GM21447 (cell line): Measurements from ENCODE around the gene NDEL1.
A peak's percentile ranks its signal among the peaks of the same experiment; 100 is the strongest.

Experiments used
- ATAC-seq: cut with Tn5 transposase; IDR thresholded peaks from one replicate; pipeline ENCODE4 v1.9.1; 2021; ENCODE audit not compliant: unreplicated experiment

The NDEL1 gene

DNA sequence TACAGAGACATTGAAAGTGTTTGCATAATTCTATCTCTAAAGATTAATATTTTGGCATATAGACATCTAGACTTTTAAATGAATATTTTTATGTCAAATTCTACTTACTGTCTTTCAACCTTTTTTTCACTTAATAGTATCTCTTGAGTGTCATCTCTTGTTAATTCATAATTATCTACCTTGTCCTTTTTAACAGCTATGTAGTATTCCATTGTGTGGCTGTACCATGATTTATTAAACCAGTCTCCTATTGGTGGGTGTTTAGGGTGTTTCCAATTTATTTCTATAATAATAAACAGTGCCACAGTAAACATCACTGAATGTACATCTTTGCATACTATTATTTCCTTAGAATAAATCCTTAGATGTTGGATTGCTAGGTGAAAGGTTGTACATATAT, 21.7 kb upstream of the NDEL1 start:
- ATAC-seq: no peak

DNA sequence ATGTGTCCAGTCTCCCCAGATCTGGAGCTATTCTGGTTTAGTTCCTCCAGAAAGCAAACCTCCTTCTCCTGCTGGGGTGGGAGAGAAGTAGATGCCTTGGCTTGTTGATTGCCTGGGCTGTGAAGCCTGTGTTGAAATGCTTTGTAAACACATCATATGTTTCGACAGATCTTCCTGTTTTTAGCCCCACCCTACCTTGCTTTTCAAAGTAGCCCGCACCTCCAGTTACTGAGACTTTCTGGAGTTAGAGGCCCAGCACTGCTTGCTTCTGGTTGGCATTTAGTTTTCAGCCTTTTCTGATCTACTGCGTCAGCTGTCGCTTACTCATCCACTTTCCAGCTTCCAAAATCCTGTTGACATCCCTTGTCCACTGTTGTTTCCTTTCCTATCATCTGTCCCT, 17.9 kb upstream of the NDEL1 start:
- ATAC-seq: no peak

DNA sequence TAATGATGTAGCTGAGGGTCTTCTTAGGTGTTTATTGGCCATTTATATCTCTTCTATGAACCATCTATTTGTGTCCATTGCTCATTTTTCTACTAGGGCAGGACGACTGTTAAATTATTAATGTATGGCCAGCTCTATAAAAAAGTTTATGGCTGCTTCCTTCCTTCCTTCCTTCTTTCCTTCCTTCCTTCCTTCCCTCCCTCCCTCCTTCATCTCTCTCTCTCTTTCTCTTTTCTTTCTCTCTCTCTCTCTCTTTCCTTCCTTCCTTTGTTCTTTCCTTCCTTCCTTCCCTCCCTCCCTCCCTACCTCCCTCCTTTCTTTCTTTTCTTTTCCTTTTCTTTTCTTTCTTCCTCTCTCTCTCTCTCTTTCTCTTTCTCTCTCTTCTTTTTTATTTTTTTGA, 17.2 kb upstream of the NDEL1 start:
- no peak for ATAC-seq

DNA sequence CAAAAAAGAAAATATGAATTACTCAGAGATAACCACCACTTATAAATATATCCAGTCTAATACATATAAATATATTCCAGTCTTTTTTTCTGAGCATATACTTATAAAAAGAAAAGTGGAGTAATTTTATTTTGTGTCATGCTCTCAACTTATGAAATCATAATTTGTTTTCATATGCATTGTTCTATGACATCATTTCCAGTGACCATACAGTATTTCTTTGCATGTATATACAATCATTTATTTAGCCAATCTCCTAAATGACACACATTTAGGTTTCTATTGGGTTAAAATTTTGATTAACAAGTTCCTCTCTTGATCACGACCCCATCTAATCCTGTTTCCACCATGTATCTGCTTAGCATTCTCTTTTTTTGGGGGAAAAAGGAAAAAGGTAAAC, 16.4 kb upstream of the NDEL1 start:
- ATAC-seq: no peak

DNA sequence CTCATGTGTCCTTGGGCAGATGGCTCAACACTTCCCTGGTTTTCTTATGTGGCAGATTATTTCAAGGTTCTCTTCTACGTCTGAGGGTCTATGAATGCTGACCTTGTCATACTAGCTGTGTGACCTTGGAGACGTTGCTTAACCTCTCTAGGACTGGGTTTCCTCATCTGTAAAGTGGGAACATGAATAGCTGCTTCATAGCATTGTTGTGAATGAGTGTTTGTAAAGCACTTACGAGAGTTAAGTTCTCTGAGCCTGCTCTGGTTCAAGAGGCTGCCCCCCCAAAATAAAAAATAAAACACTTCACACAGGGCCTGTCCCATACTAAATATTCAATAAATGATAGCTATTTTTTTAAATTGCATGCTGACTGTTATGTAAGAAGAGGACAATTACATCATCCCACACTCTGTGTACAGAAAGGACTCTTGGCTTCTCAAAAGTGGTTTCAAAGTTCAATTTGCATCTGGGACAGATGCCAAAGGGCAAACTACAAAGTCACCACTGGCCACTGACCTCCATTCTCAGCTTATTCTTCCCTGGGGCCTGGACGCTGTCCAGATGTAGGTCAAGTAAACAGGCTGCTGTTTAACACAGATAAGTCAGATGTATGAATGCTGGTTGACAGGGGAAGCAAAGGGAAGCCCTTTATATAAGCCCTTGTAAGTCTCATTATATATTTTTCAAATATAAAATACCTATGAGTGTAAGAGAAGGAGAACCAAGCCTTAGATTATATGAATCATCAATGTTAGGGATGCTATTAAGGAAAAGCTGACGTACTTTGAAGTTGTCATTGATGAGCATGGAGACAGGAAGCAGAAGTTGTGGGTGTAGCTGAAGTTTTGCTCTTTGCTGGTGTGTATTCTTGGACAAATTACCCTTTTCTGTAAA, 15.4 kb upstream of the NDEL1 start:
- ATAC-seq: no peak

DNA sequence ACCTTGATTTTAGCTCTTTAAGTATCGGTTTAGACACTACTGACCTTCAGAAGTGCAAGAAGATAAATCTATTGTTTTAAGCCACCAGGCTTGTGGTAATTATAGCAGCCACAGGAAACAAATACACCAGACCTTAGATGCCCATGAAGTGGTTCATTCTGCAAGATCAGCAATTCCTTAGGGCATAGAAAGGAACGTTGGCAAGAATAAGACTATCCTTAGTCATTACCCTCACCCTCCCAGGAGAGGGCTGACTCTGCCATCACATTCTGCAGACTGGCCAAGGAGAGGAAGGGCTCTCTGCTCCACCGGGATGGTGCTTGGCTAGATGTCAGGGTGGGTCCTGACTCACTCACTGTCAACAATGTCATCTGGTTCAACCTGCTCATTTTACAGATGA, 14.1 kb upstream of the NDEL1 start:
- no peak for ATAC-seq

DNA sequence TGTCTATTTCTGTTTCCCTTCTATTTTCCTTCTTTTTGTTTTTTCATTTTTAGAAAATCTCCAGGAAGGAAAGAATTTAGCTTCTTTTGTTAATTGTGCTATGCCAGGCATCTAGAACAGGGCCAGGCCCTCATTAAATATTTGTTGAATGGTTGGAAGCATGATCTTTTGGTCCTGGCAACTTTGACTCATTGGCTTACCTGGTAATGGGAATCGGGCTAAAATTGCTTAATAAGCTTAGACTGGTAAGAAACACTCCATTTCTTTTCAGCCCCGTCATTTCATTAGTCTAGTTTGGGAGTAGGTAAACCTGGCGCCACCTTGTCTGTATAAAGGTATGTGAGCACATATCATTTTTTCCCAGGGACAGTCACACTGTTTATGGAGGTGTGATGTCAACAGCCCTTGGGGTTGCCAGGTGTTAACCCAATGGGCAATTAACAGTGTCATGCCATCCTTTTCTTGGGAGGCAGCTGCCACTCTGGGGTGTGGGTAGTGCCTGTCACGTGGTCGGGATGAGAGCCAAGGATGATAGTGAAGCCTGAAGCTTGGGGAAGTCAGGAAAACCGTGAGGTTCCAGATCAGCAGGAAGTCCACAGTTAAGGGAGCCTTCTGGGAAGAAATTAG, 9.5 kb upstream of the NDEL1 start:
- no peak for ATAC-seq

DNA sequence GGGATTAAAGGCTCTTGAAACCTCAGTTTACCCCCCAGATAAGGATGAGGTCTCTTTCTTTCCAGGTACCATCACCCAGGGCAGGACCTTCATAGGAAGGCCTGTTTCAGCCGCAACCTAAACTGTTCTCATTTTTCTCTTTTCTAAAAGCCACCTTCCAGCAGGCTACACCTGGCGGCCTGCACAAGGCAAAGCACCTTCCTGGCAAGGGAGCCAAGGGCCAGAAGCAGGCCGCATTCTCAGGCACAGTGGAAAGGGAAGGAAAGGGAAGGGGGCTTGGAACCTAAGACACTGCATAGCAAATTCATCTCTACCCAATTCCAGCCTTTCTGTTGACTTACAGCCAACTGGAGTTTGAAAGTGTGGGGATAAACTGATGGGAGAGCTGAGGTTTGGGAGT, 8.9 kb upstream of the NDEL1 start:
- no peak for ATAC-seq

DNA sequence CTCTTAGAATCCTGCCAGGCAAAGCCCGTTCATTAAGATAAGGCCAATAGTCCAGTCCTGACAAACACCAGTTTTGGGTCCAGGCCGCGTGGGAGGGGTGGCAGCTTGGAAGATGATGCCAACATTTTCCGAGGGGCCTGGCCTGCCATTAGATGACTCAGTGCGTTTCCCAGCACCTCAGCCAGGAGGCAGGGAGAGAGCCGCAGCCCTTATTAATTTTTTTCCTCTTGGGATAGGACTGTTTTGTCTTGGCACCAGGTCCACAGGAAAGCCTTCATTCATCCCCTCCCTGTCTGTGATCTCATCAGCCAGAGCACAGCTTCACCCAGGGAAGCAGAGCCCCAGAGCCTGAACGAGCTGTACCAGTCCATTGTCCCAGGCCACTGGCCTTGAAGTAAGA, 4.7 kb upstream of the NDEL1 start:
- no peak for ATAC-seq

DNA sequence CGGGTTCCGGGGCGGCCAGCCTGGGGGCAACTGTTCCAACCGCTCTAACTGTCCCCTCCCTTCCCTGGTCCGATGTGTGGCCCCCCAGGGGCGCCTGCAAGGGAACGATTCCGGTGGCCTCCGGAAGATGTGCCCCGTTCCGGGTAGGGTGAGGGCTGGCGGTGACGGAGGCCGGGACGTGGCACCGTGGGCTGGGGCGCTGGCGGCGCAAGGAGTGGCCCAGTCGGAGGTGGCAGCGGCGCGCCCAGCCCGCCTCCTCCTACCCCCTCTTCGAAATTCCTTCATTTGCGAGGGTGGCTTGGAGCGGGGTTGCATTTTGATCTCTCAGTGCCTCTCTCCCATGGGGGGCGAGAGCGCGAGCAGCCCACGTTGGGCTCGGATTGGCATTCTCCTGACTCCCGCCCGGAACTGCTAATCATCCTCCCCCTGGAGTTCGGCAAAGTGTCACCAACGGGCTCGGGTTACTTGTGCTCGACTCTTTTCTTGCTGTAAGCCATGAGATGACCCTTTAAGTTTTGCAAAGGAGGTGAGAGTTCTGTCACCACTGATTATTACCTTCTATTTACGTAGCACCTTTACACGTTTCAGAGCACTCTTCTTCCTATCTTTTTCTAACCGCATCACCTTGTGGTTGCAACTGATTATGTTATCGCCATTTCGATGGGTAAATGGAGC, 622 bp downstream of the NDEL1 start:
- ATAC-seq: peak; percentile 54

DNA sequence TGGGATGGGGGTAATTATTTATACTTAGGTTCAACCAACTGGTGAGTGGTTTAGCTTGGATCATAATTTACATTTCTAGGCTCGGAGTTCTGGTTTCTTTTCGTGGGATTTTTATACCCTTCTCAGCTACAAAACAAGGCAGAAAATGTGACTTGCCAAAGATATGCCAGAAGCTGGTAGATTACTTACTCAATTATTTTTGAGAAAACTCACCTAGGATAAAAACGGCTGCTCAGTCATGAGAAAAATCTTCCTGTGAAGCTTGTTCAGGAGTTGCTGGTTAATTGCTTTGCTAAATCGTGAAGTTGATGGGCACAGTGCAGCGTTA, 1.1 kb downstream of the NDEL1 start:
- no peak for ATAC-seq

DNA sequence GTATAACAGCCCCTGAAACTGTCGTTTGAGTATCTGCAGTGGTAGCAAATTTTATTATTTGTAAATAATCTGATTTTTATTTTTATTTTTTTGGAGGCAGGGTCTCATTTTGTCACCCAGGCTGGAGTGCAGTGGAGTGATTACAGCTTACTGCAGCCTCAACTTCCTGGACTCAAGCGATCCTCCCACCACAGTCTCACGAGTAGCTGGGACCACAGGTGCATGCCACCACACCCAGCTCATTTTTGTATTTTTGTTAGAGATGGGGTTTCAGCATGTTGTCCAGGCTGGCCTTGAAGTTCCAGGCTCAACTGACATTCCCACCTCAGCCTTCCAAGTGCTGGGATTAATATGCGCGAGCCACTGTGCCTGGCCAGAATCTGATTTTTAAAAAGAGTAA, 2.8 kb downstream of the NDEL1 start:
- ATAC-seq: no peak

DNA sequence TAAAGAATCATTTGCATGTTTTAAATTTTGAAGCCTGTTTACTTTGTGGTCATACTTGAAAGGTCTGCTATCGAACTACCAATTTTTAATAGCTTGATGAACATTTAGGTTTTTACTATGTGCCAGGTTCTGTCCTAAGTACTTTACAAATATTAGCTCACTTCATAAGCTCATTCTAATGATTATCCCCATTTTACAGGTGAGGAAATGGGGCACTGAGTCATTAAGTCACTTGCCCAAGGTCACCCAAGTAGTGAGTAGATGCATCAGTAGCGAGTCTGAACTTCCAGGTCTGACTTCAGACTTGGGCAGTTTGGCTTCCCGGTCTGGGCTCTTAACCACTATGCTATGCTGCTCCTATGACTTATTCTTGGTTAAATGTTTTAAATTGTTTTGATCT, 4.0 kb downstream of the NDEL1 start:
- no peak for ATAC-seq

DNA sequence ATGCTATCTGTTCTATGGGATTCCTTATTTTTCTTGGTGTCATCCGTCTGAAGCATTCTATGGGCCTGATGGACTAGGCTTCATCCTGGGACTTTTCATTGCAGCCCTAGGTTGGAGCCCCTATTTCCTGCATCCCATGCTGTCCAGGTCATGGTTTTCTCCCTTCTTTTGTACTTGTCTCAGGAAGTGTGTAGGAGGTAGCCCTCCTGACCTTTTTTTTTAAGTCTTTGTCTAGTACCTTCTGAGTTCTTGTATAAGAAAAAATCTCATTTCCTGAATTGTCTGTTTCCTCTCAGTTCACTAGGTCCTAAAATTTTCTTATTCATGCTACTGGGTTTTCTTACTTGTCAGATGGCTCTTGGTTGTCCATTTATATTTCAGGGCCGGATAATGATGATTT, 6.0 kb downstream of the NDEL1 start:
- no peak for ATAC-seq

DNA sequence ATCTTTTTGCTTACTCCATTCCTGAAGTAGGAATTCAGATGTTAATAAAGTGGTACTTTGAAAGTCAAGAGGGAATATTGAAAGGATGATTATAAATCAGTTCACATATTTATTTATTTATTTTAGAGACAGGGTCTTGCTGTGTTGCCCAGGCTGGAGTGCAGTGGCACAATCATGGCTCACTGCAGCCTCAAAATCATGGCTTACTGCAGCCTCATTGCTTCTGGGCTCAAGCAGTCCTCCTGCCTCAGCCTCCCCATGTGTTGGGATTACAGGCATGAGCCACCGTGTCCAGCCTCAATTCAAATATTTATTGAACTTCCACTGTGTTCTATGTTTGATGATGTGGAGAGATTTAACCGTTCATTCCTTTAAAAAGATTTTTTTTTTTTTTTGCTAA, 6.6 kb downstream of the NDEL1 start:
- ATAC-seq: no peak

DNA sequence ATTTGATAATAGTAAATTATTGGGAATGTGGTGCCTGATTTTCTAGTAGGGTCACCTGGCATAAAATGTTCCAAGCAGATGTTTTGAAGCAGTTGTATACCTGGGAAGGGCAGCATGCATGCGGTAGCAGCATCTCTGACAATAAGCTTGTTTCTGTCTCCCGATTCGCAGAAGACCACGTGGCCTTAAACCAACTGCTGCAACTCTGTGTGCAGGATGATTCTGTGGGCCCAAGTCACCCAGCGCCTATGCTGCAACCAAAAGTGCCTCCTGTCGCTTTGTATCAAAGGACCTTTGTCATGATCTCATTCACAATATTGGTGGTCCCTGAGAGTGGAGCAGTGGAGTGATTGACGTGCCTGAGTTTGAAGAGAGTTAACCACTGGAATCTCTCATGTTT, 8.1 kb downstream of the NDEL1 start:
- ATAC-seq: no peak

DNA sequence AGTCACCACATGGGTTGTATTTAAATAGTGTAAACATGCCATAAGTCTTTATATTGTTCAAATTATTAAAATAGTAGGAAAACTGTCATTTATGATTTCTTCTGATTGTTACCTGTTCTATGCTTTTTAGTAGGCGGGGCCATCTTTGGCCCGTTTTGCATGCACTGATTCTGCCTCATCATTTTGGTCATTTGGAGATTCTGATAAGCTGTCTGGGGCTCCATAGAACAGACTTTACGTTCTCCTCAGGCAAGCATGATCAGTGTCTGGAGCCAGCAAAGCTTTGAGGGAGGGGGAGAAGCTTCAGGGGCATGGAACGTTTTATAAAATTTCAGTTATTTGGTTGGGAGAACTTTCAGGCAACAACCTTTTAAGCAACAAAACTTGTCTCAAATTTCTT, 8.8 kb downstream of the NDEL1 start:
- no peak for ATAC-seq

DNA sequence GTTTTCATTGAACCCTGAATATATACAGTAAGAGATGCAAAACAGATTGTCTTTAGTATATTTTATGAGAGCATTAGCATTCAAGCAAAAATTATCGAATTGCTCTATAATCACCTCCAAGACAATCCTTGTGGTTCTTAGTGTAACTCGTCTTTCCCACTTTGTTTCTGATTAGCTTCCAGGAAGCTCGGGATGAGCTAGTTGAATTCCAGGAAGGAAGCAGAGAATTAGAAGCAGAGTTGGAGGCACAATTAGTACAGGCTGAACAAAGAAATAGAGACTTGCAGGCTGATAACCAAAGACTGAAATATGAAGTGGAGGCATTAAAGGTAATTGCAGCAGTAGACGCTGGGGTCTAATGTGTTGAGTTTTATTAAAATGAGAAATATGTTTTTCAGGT, 9.9 kb downstream of the NDEL1 start:
- no peak for ATAC-seq

DNA sequence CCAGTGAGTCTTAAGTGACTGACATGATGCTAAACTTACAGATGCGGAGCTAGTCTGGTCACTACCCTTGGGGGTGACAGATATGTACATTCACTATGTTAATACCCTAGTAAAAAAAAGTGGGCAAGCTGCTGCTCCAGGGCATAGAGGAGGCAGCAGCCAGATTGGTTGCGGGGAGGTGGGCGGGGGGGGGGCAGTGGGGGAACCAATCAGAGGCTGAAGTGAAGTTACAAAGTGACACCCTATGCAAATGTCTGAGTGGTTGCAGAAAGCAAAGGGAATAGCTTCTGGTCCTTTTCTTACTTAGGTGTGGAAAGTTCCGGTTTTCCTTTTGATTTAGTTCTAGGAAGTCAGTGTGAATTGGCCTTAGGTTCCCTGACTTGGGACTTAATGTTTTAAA, 12.1 kb downstream of the NDEL1 start:
- no peak for ATAC-seq

DNA sequence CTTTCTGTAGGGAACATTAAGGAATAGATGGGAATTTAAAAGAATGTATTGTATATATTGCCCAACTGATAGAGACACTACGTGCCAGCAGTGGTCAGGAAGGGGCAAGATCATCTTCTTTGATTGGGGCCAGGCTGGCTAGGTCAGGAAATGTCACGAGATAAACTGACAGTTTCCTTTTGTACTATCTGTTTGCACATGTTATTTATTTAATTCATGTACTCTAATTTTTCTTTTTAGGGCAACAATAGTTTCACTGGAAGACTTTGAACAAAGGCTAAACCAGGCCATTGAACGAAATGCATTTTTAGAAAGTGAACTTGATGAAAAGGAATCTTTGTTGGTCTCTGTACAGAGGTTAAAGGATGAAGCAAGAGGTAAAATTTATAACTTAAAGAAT, 12.6 kb downstream of the NDEL1 start:
- ATAC-seq: no peak

DNA sequence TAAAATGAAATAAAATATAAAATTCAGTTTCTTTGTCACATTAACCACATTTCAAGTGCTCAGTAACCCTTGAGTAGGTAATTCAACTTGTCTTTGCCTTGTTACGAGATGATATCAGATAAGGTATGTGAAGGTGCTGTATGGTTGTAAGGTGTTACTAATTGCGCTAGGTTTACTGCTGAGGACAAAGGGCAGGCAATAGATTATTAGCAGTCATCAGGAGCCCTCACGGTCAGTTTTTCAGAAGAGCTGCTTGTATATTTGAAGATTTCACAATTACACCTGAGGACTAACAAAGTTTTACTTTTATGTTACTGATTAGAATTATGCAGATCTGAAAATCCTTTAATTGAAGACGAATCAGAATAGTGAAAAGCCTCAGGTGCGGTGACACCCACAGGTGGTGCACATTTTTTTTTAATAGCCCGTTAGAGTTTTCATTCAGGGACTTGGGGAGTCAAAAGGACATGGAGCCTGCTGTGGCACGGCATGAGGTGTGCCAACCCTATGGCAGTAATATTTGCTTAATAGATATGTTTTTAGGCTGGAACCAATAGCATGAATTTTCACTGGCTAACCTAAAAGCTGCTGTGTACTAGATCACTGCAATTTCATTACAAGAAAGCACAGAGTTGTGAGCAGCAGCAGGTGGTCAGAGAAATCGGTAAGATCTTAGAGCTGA, 16.4 kb downstream of the NDEL1 start:
- no peak for ATAC-seq

DNA sequence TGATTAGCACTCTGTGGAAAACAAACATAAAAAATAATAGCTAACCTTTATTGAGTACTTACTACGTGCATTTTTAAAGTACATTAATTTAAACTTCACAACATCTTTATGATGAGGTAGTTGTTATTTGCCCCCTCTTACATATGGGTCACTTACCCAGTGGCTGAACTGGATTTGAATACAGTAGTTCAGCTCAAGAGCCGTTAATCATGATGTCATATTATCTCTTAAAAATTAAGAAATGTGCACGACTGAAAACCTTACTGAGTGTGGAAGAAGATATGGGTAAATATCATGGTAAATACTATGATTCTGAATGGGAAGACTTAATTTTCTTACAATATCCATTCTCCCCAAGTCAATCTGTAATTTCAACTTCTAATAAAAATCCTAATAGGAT, 17.6 kb downstream of the NDEL1 start:
- no peak for ATAC-seq
